GM21529 (cell line): ENCODE measurements around the gene PLS1.

Experiments used
- ATAC-seq: cut with Tn5 transposase; IDR thresholded peaks from one replicate; pipeline ENCODE4 v1.9.1; 2021; ENCODE audit not compliant: unreplicated experiment

PLS1 gene

DNA sequence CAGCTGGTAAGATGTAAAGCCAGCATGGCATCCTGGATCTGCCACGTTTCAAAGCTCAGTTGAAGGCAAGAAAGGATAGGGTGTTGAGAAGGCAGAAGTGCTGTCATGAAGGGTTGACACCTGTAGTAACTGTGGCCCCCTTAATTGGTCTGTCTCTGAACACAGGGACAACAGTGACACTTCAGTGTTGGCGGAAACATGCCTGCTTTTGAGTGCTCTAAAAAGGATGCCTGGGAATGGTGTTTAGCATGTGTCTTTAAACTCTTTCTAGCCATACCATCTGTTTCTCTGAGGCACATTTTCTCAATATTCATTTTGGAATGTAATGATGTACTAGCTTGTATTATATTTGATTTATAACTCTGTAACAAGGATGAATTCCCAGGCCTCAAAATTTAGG is 42.1 kb downstream of the PLS1 start:
- no peak for ATAC-seq

DNA sequence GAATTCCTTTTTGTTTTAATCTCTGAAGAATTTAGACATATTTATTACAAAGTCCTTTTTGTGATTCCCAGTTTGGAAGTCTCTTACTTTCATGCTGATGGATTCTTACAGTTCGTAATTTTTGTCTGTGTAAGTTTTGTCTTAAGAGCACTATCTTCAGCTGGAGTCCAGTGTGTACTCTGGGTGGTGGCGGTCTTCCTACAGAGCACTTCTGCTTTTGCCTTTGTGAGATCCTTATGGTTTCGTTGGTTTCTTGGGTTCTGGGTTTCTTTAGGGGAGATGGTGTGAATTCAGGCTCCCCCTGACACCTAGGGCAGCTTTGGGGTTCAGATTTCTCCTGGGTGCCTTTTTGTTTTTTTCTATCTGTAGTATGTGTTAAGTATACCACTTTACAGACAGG is 45.3 kb downstream of the PLS1 start:
- ATAC-seq, result no peak

DNA sequence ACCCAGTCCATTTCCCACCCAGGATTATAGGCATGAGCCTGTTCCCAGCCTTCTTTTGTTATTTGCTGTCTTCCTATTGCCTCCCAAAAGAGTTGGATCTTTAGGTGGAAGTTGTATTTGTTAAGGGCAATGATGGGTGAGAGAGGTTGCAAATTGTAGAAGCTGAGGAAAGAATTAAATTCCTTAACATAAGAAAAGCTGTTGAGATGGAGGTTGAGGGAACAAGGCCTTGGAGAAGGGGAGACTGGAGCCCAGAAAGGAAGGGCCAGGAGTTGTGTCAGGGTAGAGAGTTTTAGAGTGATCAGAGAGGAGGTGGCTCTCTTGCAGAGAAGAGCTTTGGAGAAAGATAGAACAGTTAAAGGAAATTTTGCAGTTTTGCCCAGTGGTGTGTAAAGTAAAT is 46.8 kb downstream of the PLS1 start:
- ATAC-seq, result no peak

DNA sequence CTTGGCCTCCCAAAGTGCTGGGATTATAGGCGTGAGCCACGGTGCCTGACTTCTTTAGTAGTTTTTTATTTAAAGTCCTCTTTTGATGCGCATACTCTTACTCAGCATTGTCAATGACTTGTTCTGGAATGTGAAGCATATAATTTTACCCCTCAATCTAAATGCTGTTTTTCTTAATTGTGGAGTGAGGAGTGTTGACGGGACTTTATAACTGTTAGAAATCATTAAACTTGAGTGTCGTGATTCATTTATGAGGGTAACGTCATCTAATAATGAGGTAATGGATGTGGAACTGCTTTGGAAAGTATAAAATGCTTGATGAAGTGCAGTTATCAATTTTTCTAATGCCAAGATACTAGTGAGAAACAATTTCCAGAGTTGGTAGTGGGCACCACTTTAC is 48.3 kb downstream of the PLS1 start:
- ATAC-seq, result no peak

DNA sequence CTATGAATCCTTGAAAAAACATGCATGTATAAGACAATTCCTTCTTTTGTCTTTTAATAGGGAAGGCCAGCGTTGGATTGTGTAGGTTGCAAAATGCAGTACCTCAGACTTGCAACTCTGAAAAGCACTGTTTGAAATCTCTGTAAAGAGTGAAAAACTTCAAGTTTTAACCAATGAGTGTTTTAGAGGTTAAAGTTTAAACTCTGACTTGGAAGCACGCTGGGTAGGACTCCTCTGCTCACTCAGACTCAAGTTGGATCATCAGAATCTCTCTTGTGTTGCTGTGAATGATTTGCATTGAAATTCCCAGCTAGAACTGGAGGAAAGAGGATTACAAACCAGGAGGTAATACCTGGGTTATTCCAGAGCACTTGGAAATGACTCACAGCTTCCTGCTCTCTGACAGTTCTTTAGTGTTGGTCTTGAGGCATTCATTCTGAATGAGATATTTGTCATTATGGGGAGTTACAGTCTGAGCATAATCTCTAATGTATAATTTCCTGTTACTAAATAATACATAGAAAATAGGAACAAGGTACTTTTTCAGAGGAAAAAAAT is 49.1 kb downstream of the PLS1 start:
- no peak for ATAC-seq

DNA sequence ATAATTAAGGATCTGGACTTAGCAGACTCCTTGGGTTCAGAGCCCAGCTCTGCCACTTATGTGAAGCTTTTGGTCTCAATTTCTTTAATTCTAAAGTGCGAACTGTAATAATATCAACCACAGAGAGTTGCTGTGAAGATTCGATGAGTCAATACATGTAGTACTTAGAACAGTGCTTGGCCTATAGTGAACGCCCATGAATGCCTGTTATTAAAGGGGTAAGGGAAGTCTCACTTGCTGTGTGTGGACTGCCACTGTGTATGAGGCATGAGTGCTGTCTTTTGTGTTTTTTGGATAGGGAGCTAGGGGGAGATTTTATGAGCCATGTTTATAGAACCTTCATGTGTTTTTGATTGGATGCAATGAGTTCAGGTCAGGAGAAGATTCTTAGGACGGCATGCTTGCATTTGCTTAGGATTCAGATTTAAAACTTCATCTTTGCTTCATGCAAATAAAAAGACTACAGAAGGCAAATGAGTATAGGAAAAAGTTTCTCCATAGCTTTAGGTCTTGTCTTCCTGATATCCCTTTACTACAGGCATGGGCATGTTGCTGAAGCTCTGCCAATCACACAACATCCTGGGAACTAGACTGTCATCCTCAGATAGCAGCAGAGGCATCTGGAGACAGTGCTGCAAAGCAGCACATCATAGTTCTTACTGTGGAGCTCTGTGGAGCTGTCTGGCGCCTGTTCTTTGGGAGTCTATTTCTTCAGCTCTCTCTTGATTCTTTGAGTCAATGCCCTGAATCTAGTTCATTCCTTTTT is 50.0 kb downstream of the PLS1 start:
- no peak for ATAC-seq

DNA sequence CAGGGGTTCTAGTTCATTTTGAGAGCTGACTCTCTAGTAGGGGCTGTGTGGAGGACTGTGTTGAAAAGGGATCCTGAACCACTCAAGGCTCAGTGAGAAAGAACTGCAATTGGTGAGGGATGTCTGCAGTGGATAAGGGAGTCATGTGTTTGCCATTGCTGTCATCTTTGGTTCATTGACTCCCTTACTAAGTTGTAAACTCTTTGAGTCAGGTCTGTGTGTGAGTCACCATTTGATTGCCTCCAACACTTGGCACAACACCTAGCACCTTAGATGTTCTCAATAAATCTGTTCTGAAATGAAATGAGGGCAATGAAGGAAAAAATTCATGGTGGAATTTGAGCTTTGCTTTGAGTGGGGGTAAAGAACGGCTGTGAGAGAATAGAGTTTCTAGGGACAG is 51.7 kb downstream of the PLS1 start:
- no peak for ATAC-seq

DNA sequence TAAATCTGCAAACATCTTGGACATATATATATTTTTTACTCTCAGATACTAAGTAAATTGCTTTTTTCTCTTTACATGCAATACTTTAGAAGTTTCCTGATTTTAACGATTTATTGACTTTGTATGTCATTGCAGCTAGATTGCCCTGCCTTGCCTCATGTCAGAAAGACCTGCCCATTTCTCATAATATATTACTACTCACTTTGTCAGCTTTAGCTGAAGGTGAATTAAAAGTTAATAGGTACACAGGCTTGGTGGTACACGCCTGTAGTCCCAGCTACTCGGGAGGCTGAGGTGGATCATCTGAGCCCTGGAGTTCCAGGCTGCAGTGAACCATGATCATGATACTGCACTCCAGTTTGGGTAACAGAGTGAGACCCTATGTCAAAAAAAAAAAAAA is 52.8 kb downstream of the PLS1 start:
- no peak for ATAC-seq

DNA sequence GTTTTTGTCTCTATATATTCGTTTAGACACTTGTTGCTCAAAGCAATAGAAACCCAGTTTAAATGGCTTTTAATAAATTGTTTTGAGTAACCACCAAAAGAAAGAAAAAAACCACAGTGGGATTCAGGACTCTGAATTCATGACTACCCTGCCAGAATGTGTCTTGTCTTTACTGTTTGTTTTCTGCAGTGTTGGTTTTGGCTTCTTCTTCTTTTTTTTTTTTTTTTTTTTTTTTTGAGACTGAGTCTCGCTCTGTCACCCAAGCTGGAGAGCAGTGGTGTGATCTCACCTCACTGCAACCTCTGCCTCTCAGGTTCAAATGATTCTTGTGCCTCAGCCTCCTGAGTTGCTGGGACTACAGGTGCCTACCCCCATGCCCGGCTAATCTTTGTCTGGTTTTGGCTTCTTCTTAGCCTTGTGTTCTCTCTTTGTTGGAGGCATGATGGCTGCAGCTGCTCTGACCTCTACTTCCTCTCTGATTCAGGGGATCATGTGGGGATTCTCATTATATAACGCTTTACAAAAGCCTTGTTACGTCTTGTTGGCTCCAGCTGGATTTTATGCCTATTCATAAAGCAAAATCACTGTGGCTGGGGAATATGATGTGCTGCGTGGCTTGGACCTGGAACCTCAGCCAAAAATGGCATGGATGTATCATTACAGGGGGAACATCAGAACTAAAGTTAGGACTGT is 54.0 kb downstream of the PLS1 start:
- no peak for ATAC-seq

DNA sequence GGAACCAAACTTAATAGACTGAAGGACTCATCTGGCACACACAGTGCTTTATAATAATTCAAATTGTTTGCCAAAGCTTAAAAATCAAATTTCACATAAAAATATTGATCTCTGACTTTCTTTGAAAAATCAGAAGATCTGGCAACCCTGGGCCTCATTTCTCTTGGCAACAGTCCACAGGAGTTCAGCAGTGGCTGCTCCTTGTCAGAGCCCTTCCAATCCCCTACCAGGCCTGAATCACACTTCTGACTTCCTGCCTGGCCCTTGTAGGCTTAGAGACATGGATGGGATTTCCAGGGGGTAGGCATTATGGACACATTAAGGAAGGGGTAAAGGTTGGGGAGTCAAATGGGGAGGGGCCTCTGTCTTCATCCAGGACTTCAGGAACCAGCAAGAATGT is 55.5 kb downstream of the PLS1 start:
- no peak for ATAC-seq

DNA sequence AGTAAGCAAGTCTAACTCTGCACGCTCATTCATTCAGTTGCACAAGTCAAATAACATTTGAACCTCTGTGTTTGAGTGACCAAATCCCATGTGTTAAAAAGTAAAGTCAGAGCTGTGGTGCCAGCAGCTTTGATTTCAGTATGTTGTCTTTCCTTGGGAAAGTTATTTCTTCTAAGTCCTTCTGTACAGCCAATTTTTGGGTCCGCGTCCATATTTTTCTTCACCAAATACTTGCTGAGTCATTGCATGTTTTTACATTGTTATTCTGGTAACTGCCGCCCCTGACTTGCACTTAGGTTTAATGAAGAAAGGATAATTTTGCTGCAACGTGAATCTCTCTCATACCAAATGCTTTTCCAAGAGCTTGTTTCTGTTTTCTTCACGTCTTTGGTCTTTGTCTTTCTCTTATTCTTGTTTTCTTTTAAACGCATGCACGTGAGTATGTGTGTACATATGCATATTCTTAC is 56.7 kb downstream of the PLS1 start:
- no peak for ATAC-seq

DNA sequence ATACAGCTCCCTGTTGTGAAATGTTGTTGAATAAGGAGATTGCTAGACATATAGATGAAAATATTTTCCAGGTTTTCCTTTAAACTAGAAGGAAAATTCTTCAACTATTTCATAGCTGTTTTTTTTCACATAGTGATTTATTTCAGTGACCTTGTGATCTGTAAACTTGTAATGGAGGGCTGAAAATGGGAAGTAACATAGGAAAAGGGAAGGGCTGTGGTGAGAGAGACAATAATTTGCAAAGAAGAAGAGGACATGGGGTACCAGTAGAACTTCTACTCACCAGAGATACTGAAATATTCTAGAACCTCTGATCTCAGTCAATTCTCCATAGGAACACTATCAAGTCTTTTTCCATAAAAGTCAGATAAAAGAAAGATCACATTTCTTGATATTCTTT is 60.4 kb downstream of the PLS1 start:
- ATAC-seq, result no peak

DNA sequence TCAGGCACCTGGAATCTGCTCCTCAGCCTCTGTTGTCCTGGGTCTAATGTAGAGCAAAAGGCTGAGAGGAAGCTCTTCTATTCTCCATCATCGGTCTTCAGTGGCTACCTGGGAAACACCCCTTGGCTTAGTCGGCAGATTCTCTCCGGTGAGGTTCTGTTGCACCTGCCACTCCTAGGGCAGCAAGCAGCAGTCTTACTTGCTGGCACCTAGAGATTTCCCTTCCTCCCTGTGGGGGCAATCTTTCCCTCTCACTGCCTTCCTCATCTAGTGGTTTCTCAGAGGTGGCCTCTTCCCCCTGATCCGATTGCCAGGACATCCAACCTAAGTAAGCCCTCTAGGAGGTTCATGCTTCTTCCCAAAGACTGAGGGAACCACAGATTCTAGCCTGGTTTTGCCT is 60.8 kb downstream of the PLS1 start:
- no peak for ATAC-seq

DNA sequence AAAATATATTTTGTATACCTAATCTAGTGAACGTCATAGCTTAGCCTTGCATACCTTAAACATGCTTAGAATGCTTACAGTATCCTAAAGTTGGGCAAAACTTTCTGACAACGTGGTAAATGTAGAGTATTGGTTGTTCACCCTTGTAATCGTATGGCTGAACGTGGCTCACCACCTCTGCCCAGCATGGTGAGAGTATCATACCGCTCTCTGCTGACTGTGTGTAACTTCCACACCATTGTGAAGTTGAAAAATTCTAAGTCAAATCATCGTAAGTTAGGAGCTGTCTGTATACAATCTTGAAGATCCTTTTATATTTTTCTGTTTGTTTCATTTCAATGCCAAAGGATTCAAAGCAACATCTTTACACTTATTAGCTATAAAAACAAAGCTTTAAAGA is 64.2 kb downstream of the PLS1 start:
- no peak for ATAC-seq

DNA sequence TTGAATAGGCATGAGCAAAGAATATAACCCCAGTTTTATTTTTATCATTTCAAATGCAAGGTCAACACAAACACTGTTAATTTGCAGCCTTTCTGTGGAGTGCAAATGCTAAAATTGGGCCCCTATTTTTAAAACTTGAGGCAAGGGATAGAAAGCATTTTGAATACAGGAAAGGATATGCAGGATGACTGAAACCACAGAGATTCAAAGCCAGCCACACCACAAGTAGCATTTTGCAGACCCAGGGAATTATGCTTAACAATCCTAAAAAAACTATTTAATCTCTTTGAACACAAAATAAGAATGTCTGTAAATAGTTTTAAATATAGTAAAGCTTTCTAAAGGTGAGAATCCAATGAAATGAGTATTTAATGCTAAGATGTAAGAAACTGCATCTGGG is 64.7 kb downstream of the PLS1 start:
- no peak for ATAC-seq

DNA sequence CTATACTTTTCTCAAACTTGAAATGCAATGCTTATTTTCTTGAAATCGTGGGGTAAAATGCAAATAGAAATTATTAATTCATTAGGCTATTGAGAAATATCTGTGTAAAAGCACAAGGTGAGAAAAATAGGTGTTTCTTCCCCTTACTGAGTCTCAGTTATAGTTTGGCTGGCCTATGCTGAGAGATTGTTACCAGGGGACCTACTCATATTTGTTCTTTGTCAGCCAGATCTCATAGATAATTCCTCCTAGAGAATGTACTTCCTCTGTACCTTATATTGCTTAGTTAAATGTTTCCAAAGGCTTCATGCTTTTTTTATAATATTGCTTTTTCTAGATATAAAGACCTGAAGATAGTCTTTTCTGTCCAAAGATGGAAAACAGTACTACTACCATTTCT is 67.7 kb downstream of the PLS1 start:
- no peak for ATAC-seq

DNA sequence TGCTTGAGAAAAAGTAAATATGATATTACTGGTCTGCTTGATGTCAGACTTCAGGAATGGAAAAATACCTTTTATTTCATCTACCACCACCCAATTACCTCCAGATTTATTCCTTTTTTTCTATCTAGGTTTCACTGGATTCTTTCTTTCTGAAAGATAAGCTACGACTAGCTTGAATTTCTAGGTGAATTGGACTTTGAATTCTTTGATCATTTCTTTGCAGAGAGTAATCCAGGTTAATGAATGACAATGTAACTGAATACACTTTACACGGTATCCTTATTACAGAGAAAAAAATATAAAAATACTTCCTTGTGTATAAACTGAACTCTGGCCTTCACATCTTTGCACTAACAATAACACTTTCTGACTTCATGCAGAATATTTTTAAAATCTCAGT is 68.1 kb downstream of the PLS1 start:
- no peak for ATAC-seq

DNA sequence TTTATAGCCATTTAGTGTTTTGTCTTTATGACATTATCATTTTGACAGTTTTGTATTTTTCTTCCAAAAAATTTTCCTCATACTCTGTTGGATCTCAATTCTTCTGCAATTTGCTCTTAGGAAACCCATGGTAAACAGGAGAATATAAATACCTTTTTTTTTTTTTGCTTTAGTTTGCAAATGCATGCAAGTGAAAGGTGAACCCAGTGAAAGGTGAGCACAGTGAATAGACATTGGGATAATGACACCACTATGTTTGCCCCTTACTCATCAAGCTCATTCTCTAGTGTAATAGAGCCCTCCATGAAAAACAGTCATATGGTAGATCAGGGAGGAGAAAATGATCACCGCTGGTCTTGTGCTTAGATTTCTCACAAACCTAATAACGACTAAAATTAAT is 68.6 kb downstream of the PLS1 start:
- ATAC-seq, result no peak

DNA sequence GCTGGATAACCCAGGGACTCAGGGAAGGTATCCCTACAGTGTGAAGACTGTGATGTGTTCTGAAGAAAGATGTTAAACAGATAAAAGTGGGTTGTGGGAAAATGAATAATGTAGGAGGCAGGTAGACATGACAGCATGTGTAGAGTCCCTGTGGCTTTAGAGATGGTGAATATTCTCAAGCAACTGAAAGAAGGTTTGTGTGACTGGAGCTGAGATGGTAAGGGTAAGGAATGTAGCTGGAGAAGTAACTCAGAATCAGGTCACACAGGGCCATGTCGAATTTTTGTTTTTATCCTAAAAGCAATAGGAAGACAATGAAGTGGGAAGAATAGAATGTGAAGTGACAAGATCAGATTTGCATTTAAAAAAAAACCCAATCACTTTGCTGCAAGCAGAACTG is 73.9 kb downstream of the PLS1 start:
- no peak for ATAC-seq

DNA sequence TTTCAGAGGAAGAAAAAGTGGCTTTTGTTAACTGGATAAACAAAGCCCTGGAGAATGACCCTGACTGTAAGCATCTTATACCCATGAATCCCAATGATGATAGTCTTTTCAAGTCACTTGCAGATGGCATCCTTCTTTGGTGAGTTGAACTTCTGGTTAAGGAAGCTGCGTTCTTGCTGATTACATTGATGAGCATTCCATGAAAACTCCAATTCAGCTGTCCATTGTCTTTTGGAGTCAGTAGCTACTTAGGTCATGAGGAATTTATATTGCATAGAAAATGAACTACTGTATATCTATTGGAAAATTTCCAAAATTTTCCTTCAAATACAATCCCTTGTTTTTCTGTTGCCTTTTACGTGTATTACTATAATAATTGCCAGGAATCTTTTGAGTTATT is 80.0 kb downstream of the PLS1 start:
- ATAC-seq, result no peak

DNA sequence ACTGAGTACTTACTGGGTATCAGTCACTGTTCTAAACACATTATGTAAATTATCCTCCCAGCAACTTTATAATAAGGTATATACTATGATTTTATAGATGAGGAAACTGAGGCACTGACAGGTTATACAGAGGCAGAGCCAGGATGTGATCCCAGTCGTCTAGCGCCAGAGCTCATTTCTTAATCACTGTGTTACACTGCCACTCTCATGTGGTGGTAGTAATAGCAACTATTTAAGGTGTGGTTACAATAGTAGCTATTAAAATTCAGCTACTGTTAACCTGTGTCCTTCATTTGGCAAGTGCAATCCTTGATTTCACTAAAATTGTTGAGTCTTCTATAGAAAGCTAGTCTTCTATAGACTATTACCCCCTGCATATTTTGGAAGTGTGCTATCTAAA is 84.5 kb downstream of the PLS1 start:
- ATAC-seq, result no peak

DNA sequence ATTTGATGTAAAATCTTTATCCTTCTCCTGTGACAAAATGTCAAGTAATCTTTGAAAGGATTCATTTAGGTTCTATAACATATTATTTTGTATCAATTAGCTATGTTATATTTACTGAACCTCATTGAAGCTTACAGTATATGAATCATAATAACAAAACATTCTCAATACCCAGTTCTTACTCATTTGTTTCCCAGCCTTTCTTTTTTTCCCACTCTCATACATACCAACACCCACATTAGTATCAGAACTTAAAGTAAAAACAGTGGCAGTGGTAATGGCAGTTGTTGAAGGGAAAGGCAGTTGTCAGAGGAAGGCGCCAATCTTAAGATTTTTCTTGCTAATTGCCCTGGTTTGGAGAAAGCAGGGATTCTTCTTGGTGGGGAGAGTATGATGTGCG is 94.4 kb downstream of the PLS1 start:
- ATAC-seq, result no peak

DNA sequence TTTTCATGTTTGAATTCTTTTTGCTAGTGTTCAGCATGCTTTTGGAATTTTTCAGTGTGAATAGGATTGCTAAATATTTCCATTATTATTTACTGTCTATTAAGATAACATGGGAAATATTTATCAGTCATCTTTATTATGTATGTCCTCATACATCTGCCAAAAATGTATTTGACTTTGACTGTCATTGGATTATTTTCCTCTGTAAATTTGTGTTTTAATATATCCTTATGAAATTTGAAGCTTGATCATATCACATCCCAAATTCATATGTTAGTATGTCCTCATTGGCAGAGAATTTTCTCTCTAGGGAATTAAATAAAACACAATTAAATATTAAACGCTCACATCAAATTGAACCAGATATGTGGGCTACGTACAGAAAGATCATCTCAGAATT is 95.3 kb downstream of the PLS1 start:
- ATAC-seq, result no peak
